Measurements from ENCODE around the gene CTAGE9.

GRCh38 chr6:131733376-131734016, 22.7 kb upstream of the CTAGE9 start:
- TF ChIP-seq POLR2A (IDR thresholded peaks at IDR 0.05) (no peak), CTCF (IDR thresholded peaks at IDR 0.05) (no peak)
